Measurements from ENCODE around the gene ATXN7L3. TPM values are rescaled to one million over a fixed set of nuclear protein-coding genes. Genes with fewer than 3 reads are reported as not detected.
A peak's percentile ranks its signal among the peaks of the same experiment; 100 is the strongest.

The ATXN7L3 gene
- total and polyA plus RNA-seq, 10 of the 15 experiments (the other 5 are each of a cell fraction or from before 2014, with no cell fraction given): 0.71 to 78.7 (median 32.7) TPM

- no peak for TF ChIP-seq CREM (IDR thresholded peaks at IDR 0.05; ENCODE audit: low read depth)
- no peak for TF ChIP-seq E2F8 (IDR thresholded peaks at IDR 0.05; ENCODE audit: low read depth, partially characterized antibody)
Measured at GRCh38 chr17:44213403-44214229, 13.9 kb upstream of the ATXN7L3 start (continued).

GRCh38 chr17:44212507-44213402 lies 13.1 kb upstream of the ATXN7L3 start:
- DNase-seq (ENCODE audit: low read depth, low spot score) (no peak), FAIRE-seq (no peak), ATAC-seq (no peak)
- Histone ChIP-seq H2AFZ (ENCODE audit: control insufficient read depth, low read depth, low read length) (no peak overlapping the region), H3K27ac (ENCODE audit: control insufficient read depth, insufficient read depth) (no peak overlapping the region), H3K36me3 (ENCODE audit: control insufficient read depth in 2 of 2, insufficient read depth in 2 of 2, low read length in 1 of 2) (peaks cover 42 to 53% of the 10 kb centered on the region in 2 experiments), H3K4me2 (ENCODE audit: control insufficient read depth, insufficient read depth) (no peak overlapping the region), H4K20me1 (ENCODE audit: control insufficient read depth, insufficient read depth) (peaks cover 2% of the 10 kb centered on the region; the same call in 1 of the 2 replicates), H3K27me3 (replicated peaks in 1 of 2; ENCODE audit: control insufficient read depth in 2 of 2, insufficient read depth in 2 of 2, low read length in 1 of 2) (no peaks in the 10 kb centered on the region), H3K9ac (ENCODE audit: control insufficient read depth, insufficient read depth, low read length) (no peak overlapping the region), H3K9me3 (replicated peaks; ENCODE audit: control insufficient read depth, insufficient read depth, low read length) (no peaks in the 10 kb centered on the region), H3K4me3 (no peak overlapping the region), H3K4me1 (ENCODE audit: control insufficient read depth, insufficient read depth, low read length) (peaks cover 35% of the 10 kb centered on the region), H3K79me2 (ENCODE audit: control insufficient read depth, insufficient read depth, low read length) (peaks cover 33% of the 10 kb centered on the region)
- SMC1A ChIA-PET (ENCODE audit: uncharacterized antibody, unreplicated experiment): no interaction called here
- RAD21 ChIA-PET (ENCODE audit: unreplicated experiment): interaction anchor here (3.4 kb wide), 1 partner anchor 138 kb away, joined by 21 read pairs; no protein-coding TSS in a partner anchor
- in situ Hi-C loops (cut with MboI) (loop anchor here (25.0 kb wide), 1 partner anchor 300 kb away; the partner anchor contains the start of gene GPATCH8), intact Hi-C loops (cut with micrococcal nuclease; ENCODE audit: unreplicated experiment) (loop anchor here (10.0 kb wide), 1 partner anchor 292 kb away; the partner anchor contains the start of gene GPATCH8)
- no TSS peak for BruUV-seq (replicated peaks)
- WGBS (ENCODE audit: insufficient coverage, insufficient replicate concordance, low lambda C conversion rate, missing lambda C conversion rate): 89% methylated on average over 23 of the region's 31 CpGs
- CTCF ChIA-PET: interaction anchor here (0.6 to 7.0 kb wide), 7 partner anchors 8 to 190 kb away, joined by 3 to 135 read pairs (median 45); partner anchors contain the start of genes ATXN7L3, GRN and SLC25A39
- POLR2A ChIA-PET: interaction anchor here (1.0 to 1.2 kb wide), 3 partner anchors 114 to 118 kb away, joined by 3 read pairs; no protein-coding TSS in a partner anchor
- no peak for TF ChIP-seq ESRRA (IDR thresholded peaks at IDR 0.05; ENCODE audit: low read length)
- TF ChIP-seq ATF7 (IDR thresholded peaks at IDR 0.05; ENCODE audit: low read depth): no peak
- no peak for TF ChIP-seq RAD51 (IDR thresholded peaks at IDR 0.05)
- no peak for TF ChIP-seq SP1 (IDR thresholded peaks at IDR 0.05; ENCODE audit: low read depth, low read length)
- no peak for TF ChIP-seq NFXL1 (IDR thresholded peaks at IDR 0.05; ENCODE audit: borderline replicate concordance)
- TF ChIP-seq HDGF (IDR thresholded peaks at IDR 0.05): no peak
- TF ChIP-seq POLR2AphosphoS5 (IDR thresholded peaks at IDR 0.05; ENCODE audit: low read length): peak; percentile 28
- TF ChIP-seq NBN (IDR thresholded peaks at IDR 0.05): no peak
- no peak for TF ChIP-seq LARP7 (IDR thresholded peaks at IDR 0.05)
- no peak for TF ChIP-seq SKIL (IDR thresholded peaks at IDR 0.05; ENCODE audit: low read depth, poor library complexity, severe bottlenecking)
- no peak for TF ChIP-seq MEF2A (IDR thresholded peaks at IDR 0.05; ENCODE audit: insufficient read depth, low read depth, low read length)
- TF ChIP-seq ZNF384 (IDR thresholded peaks at IDR 0.05; ENCODE audit: borderline replicate concordance, low read depth, low read length): no peak
